ENCODE measurements around the gene ARHGEF28. TPM values are rescaled to one million over a fixed set of nuclear protein-coding genes. Genes with fewer than 3 reads are reported as not detected.

ARHGEF28 gene
- total and polyA plus RNA-seq, 10 of the 15 experiments (the other 5 are each of a cell fraction or from before 2014, with no cell fraction given) = 0.10 to 0.72 (median 0.22) TPM; not detected in 2

GRCh38 chr5:73692166-73692640, 66.2 kb downstream of the ARHGEF28 start (continued):
- TF ChIP-seq BACH1 (IDR thresholded peaks at IDR 0.05; ENCODE audit: borderline replicate concordance) = no peak
- TF ChIP-seq, protein P1, sequence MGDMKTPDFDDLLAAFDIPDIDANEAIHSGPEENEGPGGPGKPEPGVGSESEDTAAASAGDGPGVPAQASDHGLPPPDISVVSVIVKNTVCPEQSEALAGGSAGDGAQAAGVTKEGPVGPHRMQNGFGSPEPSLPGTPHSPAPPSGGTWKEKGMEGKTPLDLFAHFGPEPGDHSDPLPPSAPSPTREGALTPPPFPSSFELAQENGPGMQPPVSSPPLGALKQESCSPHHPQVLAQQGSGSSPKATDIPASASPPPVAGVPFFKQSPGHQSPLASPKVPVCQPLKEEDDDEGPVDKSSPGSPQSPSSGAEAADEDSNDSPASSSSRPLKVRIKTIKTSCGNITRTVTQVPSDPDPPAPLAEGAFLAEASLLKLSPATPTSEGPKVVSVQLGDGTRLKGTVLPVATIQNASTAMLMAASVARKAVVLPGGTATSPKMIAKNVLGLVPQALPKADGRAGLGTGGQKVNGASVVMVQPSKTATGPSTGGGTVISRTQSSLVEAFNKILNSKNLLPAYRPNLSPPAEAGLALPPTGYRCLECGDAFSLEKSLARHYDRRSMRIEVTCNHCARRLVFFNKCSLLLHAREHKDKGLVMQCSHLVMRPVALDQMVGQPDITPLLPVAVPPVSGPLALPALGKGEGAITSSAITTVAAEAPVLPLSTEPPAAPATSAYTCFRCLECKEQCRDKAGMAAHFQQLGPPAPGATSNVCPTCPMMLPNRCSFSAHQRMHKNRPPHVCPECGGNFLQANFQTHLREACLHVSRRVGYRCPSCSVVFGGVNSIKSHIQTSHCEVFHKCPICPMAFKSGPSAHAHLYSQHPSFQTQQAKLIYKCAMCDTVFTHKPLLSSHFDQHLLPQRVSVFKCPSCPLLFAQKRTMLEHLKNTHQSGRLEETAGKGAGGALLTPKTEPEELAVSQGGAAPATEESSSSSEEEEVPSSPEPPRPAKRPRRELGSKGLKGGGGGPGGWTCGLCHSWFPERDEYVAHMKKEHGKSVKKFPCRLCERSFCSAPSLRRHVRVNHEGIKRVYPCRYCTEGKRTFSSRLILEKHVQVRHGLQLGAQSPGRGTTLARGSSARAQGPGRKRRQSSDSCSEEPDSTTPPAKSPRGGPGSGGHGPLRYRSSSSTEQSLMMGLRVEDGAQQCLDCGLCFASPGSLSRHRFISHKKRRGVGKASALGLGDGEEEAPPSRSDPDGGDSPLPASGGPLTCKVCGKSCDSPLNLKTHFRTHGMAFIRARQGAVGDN (IDR thresholded peaks at IDR 0.05) = no peak
- TF ChIP-seq MTA2 (IDR thresholded peaks at IDR 0.05; ENCODE audit: low read depth) = peak; percentile 46
- TF ChIP-seq TCF7 (IDR thresholded peaks at IDR 0.05; ENCODE audit: borderline replicate concordance) = no peak
- TF ChIP-seq SMAD5 (IDR thresholded peaks at IDR 0.05; ENCODE audit: low read depth) = no peak
- no peak for TF ChIP-seq RBBP5 (conservative IDR thresholded peaks at IDR 0.05)
- TF ChIP-seq SRF (IDR thresholded peaks at IDR 0.05; ENCODE audit: low read depth in 2 of 2, low read length in 2 of 2) = no peak
- no peak for TF ChIP-seq CBFB (IDR thresholded peaks at IDR 0.05; ENCODE audit: low read depth)
- TF ChIP-seq SP1 (IDR thresholded peaks at IDR 0.05; ENCODE audit: low read depth, low read length) = no peak
- TF ChIP-seq BHLHE40 (IDR thresholded peaks at IDR 0.05; ENCODE audit: borderline replicate concordance in 1 of 2, low read depth in 2 of 2, low read length in 1 of 2) = peak; percentile 31 to 55; a peak in 2 of 4 replicates
- no peak for TF ChIP-seq RB1 (IDR thresholded peaks at IDR 0.05; ENCODE audit: borderline replicate concordance)
- TF ChIP-seq IKZF2 (IDR thresholded peaks at IDR 0.05) = peak in 1 of 2 experiments; percentile 47; a peak in 1 of 4 replicates
- TF ChIP-seq, protein P2, sequence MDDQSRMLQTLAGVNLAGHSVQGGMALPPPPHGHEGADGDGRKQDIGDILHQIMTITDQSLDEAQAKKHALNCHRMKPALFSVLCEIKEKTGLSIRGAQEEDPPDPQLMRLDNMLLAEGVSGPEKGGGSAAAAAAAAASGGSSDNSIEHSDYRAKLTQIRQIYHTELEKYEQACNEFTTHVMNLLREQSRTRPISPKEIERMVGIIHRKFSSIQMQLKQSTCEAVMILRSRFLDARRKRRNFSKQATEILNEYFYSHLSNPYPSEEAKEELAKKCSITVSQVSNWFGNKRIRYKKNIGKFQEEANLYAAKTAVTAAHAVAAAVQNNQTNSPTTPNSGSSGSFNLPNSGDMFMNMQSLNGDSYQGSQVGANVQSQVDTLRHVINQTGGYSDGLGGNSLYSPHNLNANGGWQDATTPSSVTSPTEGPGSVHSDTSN (IDR thresholded peaks at IDR 0.05; ENCODE audit: insufficient replicate concordance, low read depth, low read length) = no peak
- no peak for TF ChIP-seq HDAC6 (IDR thresholded peaks at IDR 0.05; ENCODE audit: unreplicated experiment)
- TF ChIP-seq, protein P3, sequence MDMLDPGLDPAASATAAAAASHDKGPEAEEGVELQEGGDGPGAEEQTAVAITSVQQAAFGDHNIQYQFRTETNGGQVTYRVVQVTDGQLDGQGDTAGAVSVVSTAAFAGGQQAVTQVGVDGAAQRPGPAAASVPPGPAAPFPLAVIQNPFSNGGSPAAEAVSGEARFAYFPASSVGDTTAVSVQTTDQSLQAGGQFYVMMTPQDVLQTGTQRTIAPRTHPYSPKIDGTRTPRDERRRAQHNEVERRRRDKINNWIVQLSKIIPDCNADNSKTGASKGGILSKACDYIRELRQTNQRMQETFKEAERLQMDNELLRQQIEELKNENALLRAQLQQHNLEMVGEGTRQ (IDR thresholded peaks at IDR 0.05; ENCODE audit: borderline replicate concordance, low read depth, low read length) = no peak
- no peak for TF ChIP-seq ZBTB11 (CRISPR knock-in tag; IDR thresholded peaks at IDR 0.05)
- peak; percentile 41; the same call in 1 of the 2 replicates for TF ChIP-seq CREM (IDR thresholded peaks at IDR 0.05; ENCODE audit: low read depth)
- TF ChIP-seq STAT1 (conservative IDR thresholded peaks at IDR 0.05) = no peak
- TF ChIP-seq ZNF24 (IDR thresholded peaks at IDR 0.05) = no peak
- TF ChIP-seq HCFC1 (IDR thresholded peaks at IDR 0.05; ENCODE audit: low read length) = no peak
- no peak for TF ChIP-seq NBN (IDR thresholded peaks at IDR 0.05)
- no peak for TF ChIP-seq HDAC2 (IDR thresholded peaks at IDR 0.05)
- no peak for TF ChIP-seq SREBF2 (IDR thresholded peaks at IDR 0.05; ENCODE audit: low read length)
- TF ChIP-seq RELA (IDR thresholded peaks at IDR 0.05; ENCODE audit: borderline replicate concordance, partially characterized antibody) = no peak
- TF ChIP-seq SIN3A (IDR thresholded peaks at IDR 0.05; ENCODE audit: low read depth, low read length) = no peak

Data from GM12878 (cell line).